Stimulated activated CD8-positive, alpha-beta memory T cell treated with anti-CD3 and anti-CD28 coated beads, Interleukin-15, amount 100 ng/mL, for 24 hours (primary cell): ENCODE measurements around the gene LRRC4C.

Experiments used
- DNase-seq: peaks from one replicate; pipeline ENCODE4 v3.0.0-alpha.2; 2020; ENCODE audit warnings: low read depth

Gene LRRC4C

DNA sequence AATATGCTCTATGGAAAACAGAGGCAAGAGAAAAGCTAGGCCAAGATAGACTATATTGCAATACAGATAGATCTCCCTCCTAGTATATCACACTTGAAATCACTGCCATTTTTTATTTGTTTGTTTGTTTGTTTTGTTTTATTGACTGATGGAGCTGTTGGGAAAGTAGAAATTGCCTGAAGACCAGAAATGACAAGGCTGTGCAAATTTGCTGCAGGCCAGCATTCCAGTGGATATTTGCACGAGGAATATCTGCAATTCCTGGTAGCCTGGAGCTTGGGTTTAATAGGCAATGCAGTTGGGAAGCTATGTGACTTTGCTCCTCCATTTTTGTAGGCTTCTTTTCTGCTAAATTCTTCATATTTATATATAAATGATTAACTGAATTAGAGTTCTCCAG, 991.7 kb downstream of the LRRC4C start:
- DNase-seq: no peak

DNA sequence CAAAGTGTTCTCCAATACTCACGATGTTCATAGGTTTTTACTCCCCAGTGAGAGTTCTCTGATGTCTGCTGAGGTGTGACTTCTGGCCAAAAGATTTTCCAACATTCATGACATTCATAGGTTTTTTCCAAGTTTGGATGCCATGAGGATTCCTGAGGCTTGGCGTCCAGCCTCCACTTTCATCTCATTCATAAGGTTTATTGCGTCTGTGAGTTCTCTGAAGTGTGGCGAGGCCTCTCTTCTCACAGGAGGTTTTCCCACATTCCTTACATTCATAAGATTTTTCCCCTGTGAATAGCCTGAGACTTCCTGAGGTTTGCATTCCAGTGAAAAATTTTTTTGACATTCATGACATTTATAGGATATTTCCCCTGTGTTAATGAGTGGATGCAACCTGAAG, 1014.1 kb downstream of the LRRC4C start:
- DNase-seq: no peak

GRCh38 chr11:40444151-40444550, 1015.3 kb downstream of the LRRC4C start:
- no peak for DNase-seq

GRCh38 chr11:40435344-40435743, 1024.1 kb downstream of the LRRC4C start:
- no peak for DNase-seq

DNA sequence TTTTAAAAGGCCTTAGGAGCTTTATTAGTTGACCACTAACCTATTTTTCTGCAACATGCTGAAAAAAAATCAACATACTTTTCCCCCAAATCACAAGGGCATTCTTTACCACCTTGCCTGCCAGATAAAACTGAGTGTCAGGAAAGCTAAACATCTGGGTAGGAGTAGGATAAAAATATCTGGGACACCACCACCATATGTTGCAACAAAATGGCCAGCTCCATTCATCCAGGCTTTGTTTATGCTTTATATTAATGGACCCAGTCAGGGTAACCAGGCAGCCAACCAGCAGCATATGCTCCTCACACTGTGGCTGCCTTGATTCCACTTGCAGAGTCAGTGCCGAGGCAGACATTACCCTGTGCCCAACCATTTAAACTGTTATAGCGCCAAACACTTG, 1024.5 kb downstream of the LRRC4C start:
- DNase-seq: no peak

GRCh38 chr11:40432358-40432757, 1027.1 kb downstream of the LRRC4C start:
- DNase-seq: no peak

DNA sequence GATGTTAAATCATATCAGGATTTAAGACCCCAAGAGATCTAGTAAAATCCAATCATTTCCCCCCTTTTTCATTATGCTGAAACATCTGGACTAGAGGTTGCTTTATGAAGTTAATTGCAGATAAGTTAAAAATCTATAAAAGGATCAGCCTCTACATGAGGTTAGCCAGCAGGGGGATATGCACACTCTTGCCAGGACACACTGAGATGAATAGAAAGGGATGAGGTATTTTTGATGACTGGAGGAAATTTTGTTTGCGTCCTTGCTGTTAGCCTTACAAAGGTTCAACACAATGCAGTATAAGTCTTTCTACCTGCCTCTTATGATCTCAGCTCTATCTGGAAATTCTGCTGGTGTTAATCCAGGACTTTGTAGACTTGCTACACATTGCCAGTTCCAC, 1034.3 kb downstream of the LRRC4C start:
- DNase-seq: no peak

GRCh38 chr11:40421208-40421981, 1038.1 kb downstream of the LRRC4C start:
- DNase-seq: no peak

DNA sequence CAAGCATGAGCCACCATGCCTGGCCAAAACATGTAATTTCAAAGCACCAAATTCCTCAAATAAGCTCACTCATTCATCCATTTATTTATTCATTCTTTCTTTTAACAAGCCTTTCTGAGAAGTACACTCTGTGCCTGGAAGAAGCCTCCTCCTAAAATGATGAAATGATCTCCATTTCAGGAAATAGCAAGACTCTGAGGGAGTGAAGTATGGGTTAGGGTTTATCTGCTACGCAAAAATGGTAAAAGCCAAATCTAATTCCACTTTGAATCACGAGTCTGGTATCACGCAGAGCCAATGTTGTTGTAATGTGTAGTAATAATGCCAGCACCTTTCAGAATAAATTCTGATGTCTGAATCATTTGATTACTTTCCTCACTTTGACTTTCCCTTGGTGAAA, 1041.8 kb downstream of the LRRC4C start:
- DNase-seq: no peak

- DNase-seq: no peak
These were observed 1052.1 kb downstream of the LRRC4C start for GRCh38 chr11:40407355-40407754.

DNA sequence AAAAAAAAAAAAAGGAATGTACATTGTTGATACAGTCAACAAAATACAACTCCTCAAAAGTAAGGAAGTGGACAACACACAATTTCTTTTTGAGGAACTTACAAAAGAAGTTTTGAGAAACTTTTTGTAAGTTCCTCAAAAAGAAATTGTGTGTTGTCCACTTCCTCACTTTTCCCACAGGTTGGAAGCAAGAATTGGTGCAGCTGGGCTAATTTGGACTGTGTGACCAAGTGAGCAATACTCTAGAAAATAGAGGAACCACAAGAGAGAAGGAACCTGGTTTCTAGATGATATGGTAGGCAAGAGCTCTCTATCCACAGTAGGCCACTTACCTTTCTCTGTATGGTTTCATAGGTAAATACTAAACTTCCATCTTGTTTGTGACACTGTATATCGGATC, 1053.8 kb downstream of the LRRC4C start:
- DNase-seq: no peak

DNA sequence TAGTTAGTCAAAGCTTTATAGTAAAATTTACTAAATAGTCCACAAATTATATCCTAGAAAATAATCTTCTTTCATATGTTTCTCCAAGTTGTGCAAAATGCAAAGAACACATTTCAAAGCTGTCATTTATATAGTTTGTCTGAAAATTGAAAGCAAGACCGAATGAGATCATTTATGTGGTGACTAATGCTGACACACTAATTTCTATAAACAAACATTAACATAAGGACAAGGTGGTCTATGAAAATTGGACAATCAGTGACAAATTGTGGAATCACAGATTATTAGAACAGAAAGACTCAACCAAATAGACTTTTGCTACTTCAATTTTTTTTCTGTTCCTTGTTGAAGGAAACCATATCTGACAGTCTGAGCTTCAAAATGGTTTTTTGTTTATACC, 1056.1 kb downstream of the LRRC4C start:
- DNase-seq: no peak

- DNase-seq: no peak
These were observed 1058.2 kb downstream of the LRRC4C start for GRCh38 chr11:40401132-40401853.

DNA sequence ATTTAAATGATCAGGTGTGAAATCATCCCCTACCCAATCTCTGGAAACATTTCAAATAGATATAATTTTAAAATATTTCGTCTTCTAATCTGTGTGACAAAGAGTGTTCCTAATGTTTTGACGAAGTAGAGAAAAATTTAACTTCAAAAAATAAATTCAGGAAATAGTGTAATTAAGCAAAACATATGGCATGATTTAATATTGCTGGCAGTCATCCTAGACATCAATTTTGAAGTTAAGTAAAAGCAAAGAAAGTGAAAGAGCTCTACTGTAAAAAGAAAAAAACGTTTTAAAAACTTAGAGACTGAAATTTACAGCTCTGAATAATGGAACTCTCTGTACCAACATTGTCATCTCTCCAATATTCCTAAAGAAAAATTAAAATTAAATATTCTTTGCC, 1062.3 kb downstream of the LRRC4C start:
- no peak for DNase-seq

DNA sequence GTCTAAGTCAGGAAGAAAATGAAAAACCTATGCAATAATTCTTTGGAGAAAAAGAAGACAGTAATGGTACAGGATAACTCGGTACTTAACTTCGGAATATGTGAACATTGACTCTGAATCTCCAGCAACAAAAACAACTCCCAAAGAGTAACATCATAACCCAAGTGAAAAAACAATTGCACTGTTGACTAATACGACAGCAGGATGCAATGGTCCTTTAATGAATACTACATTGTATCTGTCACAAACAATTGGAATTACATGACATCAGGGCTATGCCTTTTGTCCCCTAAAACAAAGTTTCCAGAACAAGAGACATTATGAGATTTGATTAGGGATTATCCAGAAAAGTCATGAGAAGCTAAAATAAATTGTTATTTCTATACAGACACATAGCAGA, 1065.9 kb downstream of the LRRC4C start:
- DNase-seq: no peak

- no peak for DNase-seq
These were observed 1067.8 kb downstream of the LRRC4C start for GRCh38 chr11:40391679-40392078.

GRCh38 chr11:40388097-40388818, 1071.2 kb downstream of the LRRC4C start:
- DNase-seq: no peak

- no peak for DNase-seq
These were observed 1072.0 kb downstream of the LRRC4C start for GRCh38 chr11:40387240-40387980.

GRCh38 chr11:40384991-40385390, 1074.5 kb downstream of the LRRC4C start:
- DNase-seq: no peak

DNA sequence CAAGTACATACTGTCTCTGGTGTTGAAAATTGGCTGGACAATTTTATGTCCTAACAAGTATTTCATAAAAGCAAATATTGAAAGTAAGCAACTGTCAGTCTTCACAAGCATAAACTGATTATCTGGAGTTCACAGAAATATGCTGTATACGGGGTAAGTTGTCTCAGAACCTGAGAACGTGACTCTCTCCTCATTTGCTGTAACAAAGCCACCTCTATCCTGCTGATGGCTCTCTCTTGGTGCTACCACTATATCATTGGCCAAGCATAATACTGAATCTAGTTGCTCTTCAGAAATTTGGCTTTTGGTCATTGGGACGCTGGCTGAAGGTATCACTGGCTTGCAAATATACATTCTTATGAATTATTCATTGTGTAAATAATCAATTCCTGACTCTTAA, 1078.0 kb downstream of the LRRC4C start:
- no peak for DNase-seq

- DNase-seq: no peak
These were observed 1078.6 kb downstream of the LRRC4C start for GRCh38 chr11:40380835-40381234.

- no peak for DNase-seq
These were observed 1083.1 kb downstream of the LRRC4C start for GRCh38 chr11:40376331-40376730.
